HepG2 (cell line): ENCODE results near the gene DHCR7. TPM values are rescaled to one million over a fixed set of nuclear protein-coding genes. Genes with fewer than 3 reads are reported as not detected.

ENCODE experiments used
- ATAC-seq: fragments of 200-7000 bp; cut with Tn5 transposase; 3 replicates; pipeline ENCODE4 v1.9.1; 2020; ENCODE audit warnings: mild to moderate bottlenecking, moderate library complexity
- BruUV-seq: library from RNA; stranded (reverse); fragments of 400-500 nt; replicated peaks from 2 replicates; lab custom pipeline; 2021; lab: Mats Ljungman, UMichigan
- CTCF ChIA-PET: fragments of 300-600 bp; formaldehyde crosslinking; extraction: SDS; loops from one replicate; lab custom pipeline; 2021; ENCODE audit warnings: low total read pairs, inconsistent platforms, low intra/inter-chr PET ratio; lab: Yijun Ruan, JAX
- POLR2A ChIA-PET: fragments of 350-600 bp; sonication (Branson Sonifier 250); formaldehyde crosslinking; loops from one replicate; lab custom pipeline; 2020; ENCODE audit warnings: antibody characterized with exemption, inconsistent platforms; lab: Yijun Ruan, JAX
- DNase-seq: peaks from one replicate; pipeline ENCODE4 v3.0.0-alpha.2; 2015; ENCODE audit warnings: low spot score
- FAIRE-seq: peaks from 3 replicates; lab custom pipeline; 2011; peaks lifted over from hg19 to GRCh38; lab: Jason Lieb, UNC
- H2AFZ ChIP-seq: one replicate; pipeline ENCODE4 v1.6.1; 2011; ENCODE audit warnings: low read length, inconsistent platforms
- H3K27ac ChIP-seq: fragments of 300-600 bp; 3 replicates; pipeline ENCODE4 v1.8.0; 2011; ENCODE audit warnings: mixed run types, mild to moderate bottlenecking, mixed read lengths, low read length, inconsistent platforms; ENCODE audit not compliant: insufficient read depth; ENCODE audit errors: extremely low read length
- H3K27me3 ChIP-seq, 2 experiments: fragments of 200-600 bp in 1 of 2; 2 replicates in 1 of 2; 3 replicates in 1 of 2; pipeline versions ENCODE4 v1.6.0 to v1.8.0; 2011; ENCODE audit warnings: low read length in 2 of 2, mild to moderate bottlenecking in 2 of 2, moderate library complexity in 2 of 2, inconsistent platforms in 1 of 2; ENCODE audit not compliant: insufficient read depth in 2 of 2, control insufficient read depth in 1 of 2
- H3K36me3 ChIP-seq, 2 experiments: fragments of 200-600 bp in 1 of 2; replicated peaks in 1 of 2; 2 replicates in 1 of 2; 3 replicates in 1 of 2; pipeline versions ENCODE4 v1.5.1 to v1.8.0; 2011; ENCODE audit warnings: low read length in 2 of 2, inconsistent platforms in 1 of 2; ENCODE audit not compliant: insufficient read depth in 2 of 2, control insufficient read depth in 1 of 2
- H3K4me1 ChIP-seq: 2 replicates; pipeline ENCODE4 v1.5.1; 2012; ENCODE audit warnings: low read length, inconsistent platforms; ENCODE audit not compliant: insufficient read depth
- H3K4me2 ChIP-seq: 2 replicates; pipeline ENCODE4 v1.6.0; 2011; ENCODE audit warnings: low read depth, low read length, inconsistent platforms
- H3K4me3 ChIP-seq, 3 experiments: fragments of 200-600 bp in 1 of 3; sonication (generic), shearing (Covaris generic) in 1 of 3; replicated peaks in 1 of 3; 2 replicates each; pipeline ENCODE4 v1.5.1; 2011 to 2016; ENCODE audit warnings: low read length in 3 of 3, inconsistent platforms in 2 of 3, low read depth in 2 of 3, mild to moderate bottlenecking in 2 of 3, control low read depth in 1 of 3, mixed read lengths in 1 of 3; ENCODE audit not compliant: insufficient read depth in 1 of 3
- H3K79me2 ChIP-seq: one replicate; pipeline ENCODE4 v1.6.1; 2011; ENCODE audit warnings: low read length, inconsistent platforms; ENCODE audit not compliant: insufficient read depth
- H3K9ac ChIP-seq: 2 replicates; pipeline ENCODE4 v1.6.0; 2011; ENCODE audit warnings: mild to moderate bottlenecking, low read depth, low read length, inconsistent platforms; ENCODE audit not compliant: insufficient read depth
- H3K9me3 ChIP-seq: 2 replicates; pipeline ENCODE4 v1.5.1; 2012; ENCODE audit warnings: mild to moderate bottlenecking, low read length
- H4K20me1 ChIP-seq: 2 replicates; pipeline ENCODE4 v1.6.0; 2011; ENCODE audit warnings: inconsistent platforms, mild to moderate bottlenecking, low read length, moderate library complexity; ENCODE audit not compliant: insufficient read depth
- GATA4 ChIP-seq: sonication (generic); IDR thresholded peaks from 2 replicates; pipeline ENCODE4 v1.6.1; 2016; ENCODE audit warnings: antibody characterized with exemption, low read depth, borderline replicate concordance
- PPARG ChIP-seq: conservative IDR thresholded peaks from 2 replicates; pipeline ENCODE4 v1.6.1; 2016; ENCODE audit warnings: missing biosample characterization, missing genetic modification reagents
- SALL2 ChIP-seq: sonication (generic); formaldehyde crosslinking; IDR thresholded peaks from 2 replicates; pipeline ENCODE4 v1.8.1; 2023; ENCODE audit warnings: mild to moderate bottlenecking, missing genetic modification reagents, inconsistent platforms
- ZBTB2 ChIP-seq: sonication (generic); formaldehyde crosslinking; IDR thresholded peaks from 2 replicates; pipeline ENCODE4 v1.8.0; 2022; ENCODE audit warnings: low read depth, missing genetic modification reagents
- ZNF292 ChIP-seq: sonication (generic); formaldehyde crosslinking; IDR thresholded peaks from 2 replicates; pipeline ENCODE4 v1.8.1; 2022; ENCODE audit warnings: mild to moderate bottlenecking, low read depth, missing genetic modification reagents, borderline replicate concordance
- WGBS: methylation state at CpG from one replicate; pipeline ENCODE4 v1.1.6; 2017; ENCODE audit warnings: low lambda C conversion rate; 5-methylcytosine and 5-hydroxymethylcytosine counted together
- in situ Hi-C: cut with HindIII; loops from 2 replicates; pipeline ENCODE4 v1.10.0; 2017; ENCODE audit warnings: low pct_unique_long_range_greater_than_20kb; ENCODE audit not compliant: extremely low pct_ligation_motif_present
- intact Hi-C: fragments of 100-400 bp; cut with micrococcal nuclease; formaldehyde crosslinking; loops from one replicate; pipeline ENCODE4 v1.10.0; 2022; ENCODE audit not compliant: unreplicated experiment
- polyA plus RNA-seq, 8 experiments: library from polyadenylated mRNA; depleted of rRNA in 3 of 8; stranded (reverse) in 7 of 8; unstranded in 1 of 8; fragments of >200 nt; fragmentation: Illumina TruSeq in 4 of 8; extraction: Trizol in 4 of 8; gene quantifications; 2 replicates each; pipeline versions ENCODE4 v1.2.1 to v1.2.3, GENCODE V29; 2011 to 2016; ENCODE audit warnings: low read depth in 4 of 8, missing spikeins in 1 of 8, mixed read lengths in 1 of 8; ENCODE audit not compliant: insufficient read depth in 1 of 8
- total RNA-seq, 5 experiments: library from RNA; depleted of rRNA; stranded (reverse); fragments of >200 nt; fragmentation: Illumina TruSeq; extraction: Trizol; gene quantifications; 2 replicates each; pipeline ENCODE4 v1.2.3, GENCODE V29; 2016; ENCODE audit warnings: low read depth in 1 of 5

DHCR7 gene
- total and polyA plus RNA-seq, 2 of the 13 experiments (the other 11 are each of a cell fraction or from before 2014, with no cell fraction given) = 96.0 to 143 TPM

DNA sequence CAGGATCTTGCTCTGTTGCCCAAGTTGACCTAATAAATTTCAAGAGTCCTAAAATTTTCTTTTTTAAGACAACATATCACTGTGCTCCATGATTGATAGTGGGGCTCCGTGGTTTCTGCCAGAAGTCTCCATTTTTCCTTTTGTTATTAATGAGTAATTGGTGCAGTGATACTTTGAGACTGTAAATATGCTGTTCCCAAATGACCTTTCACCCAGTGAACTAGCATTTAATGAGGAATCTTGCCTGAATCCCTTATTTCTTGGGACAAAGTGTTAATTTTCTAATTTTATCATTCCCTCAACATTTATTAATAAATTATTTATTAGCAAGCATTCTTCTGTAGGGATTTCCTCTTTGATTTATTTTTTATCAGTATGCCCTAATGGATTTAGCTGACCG is 2.3 kb upstream of the DHCR7 start (continued):
- TF ChIP-seq ZBTB2 (CRISPR knock-in tag) = no peak
- TF ChIP-seq ZNF292 (CRISPR knock-in tag) = no peak
- peak; percentile 87 for TF ChIP-seq PPARG
- TF ChIP-seq SALL2 (CRISPR knock-in tag) = no peak

GRCh38 chr11:71449596-71449995 is 1.4 kb upstream of the DHCR7 start:
- no peak for TF ChIP-seq GATA4
- Histone ChIP-seq H2AFZ (no peak overlapping the region), H3K9me3 (no peaks in the 10 kb centered on the region), H3K9ac (peak overlapping the region; percentile 78), H3K4me1 (peaks cover 68% of the 10 kb centered on the region), H4K20me1 (peaks cover 18% of the 10 kb centered on the region), H3K79me2 (peaks cover 61% of the 10 kb centered on the region), H3K4me3 (peak overlapping the region; percentile 76 to 93 (median 80)), H3K4me2 (peak overlapping the region; percentile 79), H3K36me3 (peaks cover 0 to 22% of the 10 kb centered on the region in 2 experiments; a peak in 4 of 5 replicates), H3K27ac (peak overlapping the region; percentile 58), H3K27me3 (no peaks in the 10 kb centered on the region)
- ATAC-seq (no peak), FAIRE-seq (no peak), DNase-seq (no peak)
- BruUV-seq = no TSS peak
- intact Hi-C loops = no loop called here
- CTCF ChIA-PET = no interaction called here
- 28% methylated on average over 6 of the region's 6 CpGs for WGBS
- POLR2A ChIA-PET = no interaction called here
- in situ Hi-C loops = no loop called here
